ENCODE data around the gene PNPLA2. TPM values are rescaled to one million over a fixed set of nuclear protein-coding genes. Genes with fewer than 3 reads are reported as not detected.

Gene PNPLA2
- total RNA-seq, 3 donors from 2014 or later: 103 to 266 (median 109) TPM

- H3K27ac ChIP-seq: peak overlapping the region; percentile 33 to 50
- DNase-seq (ENCODE audit: low spot score in 2 of 2): no peak
- H3K27me3 ChIP-seq: no peaks in the 10 kb centered on the region
- H3K36me3 ChIP-seq: peaks cover 9% of the 10 kb centered on the region
- intact Hi-C loops (cut with DNase I; ENCODE audit: low total_unique reads): no loop called here
- TF ChIP-seq CTCF (IDR thresholded peaks at IDR 0.05) (no peak), POLR2AphosphoS5 (IDR thresholded peaks at IDR 0.05) (no peak), POLR2A (IDR thresholded peaks at IDR 0.05) (no peak)
- H3K9me3 ChIP-seq: no peaks in the 10 kb centered on the region
- H3K4me1 ChIP-seq: peaks cover 30 to 62% of the 10 kb centered on the region in 2 donors
- no peak overlapping the region for H3K4me3 ChIP-seq
Measured at GRCh38 chr11:824942-825341, 6.2 kb downstream of the PNPLA2 start.

- intact Hi-C loops (cut with DNase I; ENCODE audit: low total_unique reads): no loop called here
Measured at GRCh38 chr11:825366-826226, 6.9 kb downstream of the PNPLA2 start.

GRCh38 chr11:826227-826621 is 7.5 kb downstream of the PNPLA2 start:
- H3K9me3 ChIP-seq: no peaks in the 10 kb centered on the region
- H3K36me3 ChIP-seq: peaks cover 9% of the 10 kb centered on the region
- intact Hi-C loops (cut with DNase I; ENCODE audit: low total_unique reads): no loop called here
- no peak for DNase-seq (ENCODE audit: low spot score in 2 of 2)
- TF ChIP-seq POLR2A (IDR thresholded peaks at IDR 0.05): no peak
- no peak for TF ChIP-seq POLR2AphosphoS5 (IDR thresholded peaks at IDR 0.05)
- TF ChIP-seq CTCF (IDR thresholded peaks at IDR 0.05): no peak
- H3K27ac ChIP-seq: peak overlapping the region; percentile 79 to 94
- peak overlapping the region in 2 of 3 donors; percentile 60 to 79 for H3K4me3 ChIP-seq
- peaks cover 29 to 63% of the 10 kb centered on the region in 2 donors for H3K4me1 ChIP-seq
- no peaks in the 10 kb centered on the region for H3K27me3 ChIP-seq

More at GRCh38 chr11:825366-826226, 6.9 kb downstream of the PNPLA2 start:
- Histone ChIP-seq H3K27me3 (no peaks in the 10 kb centered on the region), H3K4me1 (peaks cover 34 to 63% of the 10 kb centered on the region in 2 donors), H3K9me3 (no peaks in the 10 kb centered on the region), H3K27ac (peak overlapping the region; percentile 79 to 94), H3K36me3 (peaks cover 9% of the 10 kb centered on the region), H3K4me3 (peak overlapping the region in 2 of 3 donors; percentile 60 to 79)
- DNase-seq (ENCODE audit: low spot score in 2 of 2): peak in 1 of 2 donors; percentile 85
- TF ChIP-seq CTCF (IDR thresholded peaks at IDR 0.05): no peak
- TF ChIP-seq POLR2A (IDR thresholded peaks at IDR 0.05): no peak
- TF ChIP-seq POLR2AphosphoS5 (IDR thresholded peaks at IDR 0.05): peak in 2 of 3 donors; percentile 14 to 38

- Histone ChIP-seq H3K9me3 (no peaks in the 10 kb centered on the region), H3K4me3 (peak overlapping the region; percentile 39 to 79 (median 60)), H3K27me3 (no peaks in the 10 kb centered on the region), H3K36me3 (peaks cover 9% of the 10 kb centered on the region), H3K4me1 (peaks cover 28 to 57% of the 10 kb centered on the region in 2 donors), H3K27ac (peak overlapping the region; percentile 79 to 94)
- intact Hi-C loops (cut with DNase I; ENCODE audit: low total_unique reads): no loop called here
- TF ChIP-seq CTCF (IDR thresholded peaks at IDR 0.05) (no peak), POLR2A (IDR thresholded peaks at IDR 0.05) (no peak), POLR2AphosphoS5 (IDR thresholded peaks at IDR 0.05) (no peak)
- no peak for DNase-seq (ENCODE audit: low spot score in 2 of 2)
Measured at GRCh38 chr11:826836-827145, 8.1 kb downstream of the PNPLA2 start.

GRCh38 chr11:827146-827896 is 8.6 kb downstream of the PNPLA2 start:
- TF ChIP-seq CTCF (IDR thresholded peaks at IDR 0.05): no peak
- TF ChIP-seq POLR2AphosphoS5 (IDR thresholded peaks at IDR 0.05): peak in 1 of 3 donors; percentile 38
- TF ChIP-seq POLR2A (IDR thresholded peaks at IDR 0.05): no peak
- peaks cover 9% of the 10 kb centered on the region for H3K36me3 ChIP-seq
- H3K9me3 ChIP-seq: no peaks in the 10 kb centered on the region
- no peak for DNase-seq (ENCODE audit: low spot score in 2 of 2)
- peak overlapping the region; percentile 39 to 79 (median 60) for H3K4me3 ChIP-seq
- H3K27ac ChIP-seq: peak overlapping the region; percentile 79 to 94
- peaks cover 33 to 56% of the 10 kb centered on the region in 2 donors for H3K4me1 ChIP-seq
- intact Hi-C loops (cut with DNase I; ENCODE audit: low total_unique reads): no loop called here
- no peaks in the 10 kb centered on the region for H3K27me3 ChIP-seq
